Cardiac muscle cell (in vitro differentiated cells and primary cell): ENCODE measurements around the gene EEF1A2. TPM values are rescaled to one million over a fixed set of nuclear protein-coding genes. Genes with fewer than 3 reads are reported as not detected.
A peak's percentile ranks its signal among the peaks of the same experiment; 100 is the strongest.

Experiments used
- DNase-seq, 2 donors: peaks; one replicate each; pipeline versions ENCODE4 v3.0.0 to v3.0.0-alpha.2; 2010 to 2017; ENCODE audit warnings: low read depth in 1 of 2, low spot score in 1 of 2
- H3K27ac ChIP-seq: fragments of 200-600 bp; sonication (generic); 2 replicates; pipeline ENCODE4 v1.5.1; 2016
- H3K27me3 ChIP-seq: fragments of 200-600 bp; sonication (generic); 2 replicates; pipeline ENCODE4 v1.6.0; 2016; ENCODE audit warnings: control low read depth
- H3K36me3 ChIP-seq: fragments of 200-600 bp; sonication (generic); 2 replicates; pipeline ENCODE4 v1.5.1; 2016; ENCODE audit warnings: control low read depth
- H3K4me1 ChIP-seq: fragments of 200-600 bp; sonication (generic); 2 replicates; pipeline ENCODE4 v1.8.1; 2017; ENCODE audit warnings: low read depth, mild to moderate bottlenecking, mixed run types
- H3K4me3 ChIP-seq: fragments of 200-600 bp; sonication (generic); 2 replicates; pipeline ENCODE4 v1.5.1; 2016; ENCODE audit warnings: mild to moderate bottlenecking
- H3K9me3 ChIP-seq: fragments of 200-600 bp; sonication (generic); 2 replicates; pipeline ENCODE4 v1.5.1; 2017; ENCODE audit warnings: low read depth, mild to moderate bottlenecking, control low read depth
- polyA plus RNA-seq: library from polyadenylated mRNA; unstranded; fragments of >200 nt; fragmentation: Nextera tagmentation; extraction: Ambion mirVana; gene quantifications from 2 replicates; pipeline ENCODE4 v1.2.1, GENCODE V29; 2016
- total RNA-seq: library from RNA; depleted of rRNA; stranded (reverse); fragments of >200 nt; gene quantifications from 2 replicates; pipeline ENCODE4 v1.2.3, GENCODE V29; 2016
- TF ChIP-seq, protein P1 (sequence below): IDR thresholded peaks from 2 replicates; pipeline ENCODE4 v1.5.1; 2012; ENCODE audit warnings: low read depth, mild to moderate bottlenecking, low read length

EEF1A2 gene
- total and polyA plus RNA-seq, 2 experiments from 2014 or later = 309 to 1,016 TPM

DNA sequence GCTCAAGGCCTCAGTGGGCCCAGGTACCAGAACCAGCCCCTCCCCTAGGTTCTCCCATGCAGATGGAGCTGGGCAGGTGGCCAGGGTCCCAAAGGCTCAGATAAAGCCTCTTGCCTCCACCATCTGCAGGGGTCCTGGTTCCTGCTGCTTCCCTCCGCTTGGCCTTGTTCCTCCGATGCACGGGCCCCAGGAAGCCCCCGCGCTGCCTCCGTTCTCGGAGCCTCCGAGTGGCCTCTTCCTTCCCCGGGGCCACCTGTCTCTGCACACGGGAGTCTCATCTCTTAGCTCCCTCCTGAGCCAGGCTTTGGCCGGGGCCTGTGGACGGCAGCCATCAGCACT is 40.2 kb upstream of the EEF1A2 start:
- H3K27me3 ChIP-seq = no peaks in the 10 kb centered on the region

GRCh38 chr20:63538204-63539091 is 39.6 kb upstream of the EEF1A2 start:
- no peak for DNase-seq
- Histone ChIP-seq H3K36me3 (no peaks in the 10 kb centered on the region), H3K27ac (no peak overlapping the region), H3K4me1 (peaks cover 11% of the 10 kb centered on the region), H3K4me3 (no peak overlapping the region), H3K9me3 (no peaks in the 10 kb centered on the region), H3K27me3 (no peaks in the 10 kb centered on the region)
- TF ChIP-seq, protein P1, sequence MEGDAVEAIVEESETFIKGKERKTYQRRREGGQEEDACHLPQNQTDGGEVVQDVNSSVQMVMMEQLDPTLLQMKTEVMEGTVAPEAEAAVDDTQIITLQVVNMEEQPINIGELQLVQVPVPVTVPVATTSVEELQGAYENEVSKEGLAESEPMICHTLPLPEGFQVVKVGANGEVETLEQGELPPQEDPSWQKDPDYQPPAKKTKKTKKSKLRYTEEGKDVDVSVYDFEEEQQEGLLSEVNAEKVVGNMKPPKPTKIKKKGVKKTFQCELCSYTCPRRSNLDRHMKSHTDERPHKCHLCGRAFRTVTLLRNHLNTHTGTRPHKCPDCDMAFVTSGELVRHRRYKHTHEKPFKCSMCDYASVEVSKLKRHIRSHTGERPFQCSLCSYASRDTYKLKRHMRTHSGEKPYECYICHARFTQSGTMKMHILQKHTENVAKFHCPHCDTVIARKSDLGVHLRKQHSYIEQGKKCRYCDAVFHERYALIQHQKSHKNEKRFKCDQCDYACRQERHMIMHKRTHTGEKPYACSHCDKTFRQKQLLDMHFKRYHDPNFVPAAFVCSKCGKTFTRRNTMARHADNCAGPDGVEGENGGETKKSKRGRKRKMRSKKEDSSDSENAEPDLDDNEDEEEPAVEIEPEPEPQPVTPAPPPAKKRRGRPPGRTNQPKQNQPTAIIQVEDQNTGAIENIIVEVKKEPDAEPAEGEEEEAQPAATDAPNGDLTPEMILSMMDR = no peak

More for the DNA sequence above, 40.2 kb upstream of the EEF1A2 start:
- H3K9me3 ChIP-seq = no peaks in the 10 kb centered on the region
- DNase-seq = no peak
- H3K4me1 ChIP-seq = peaks cover 5% of the 10 kb centered on the region
- H3K27ac ChIP-seq = no peak overlapping the region
- H3K36me3 ChIP-seq = no peaks in the 10 kb centered on the region
- no peak overlapping the region for H3K4me3 ChIP-seq
- TF ChIP-seq, protein P1 = no peak

DNA sequence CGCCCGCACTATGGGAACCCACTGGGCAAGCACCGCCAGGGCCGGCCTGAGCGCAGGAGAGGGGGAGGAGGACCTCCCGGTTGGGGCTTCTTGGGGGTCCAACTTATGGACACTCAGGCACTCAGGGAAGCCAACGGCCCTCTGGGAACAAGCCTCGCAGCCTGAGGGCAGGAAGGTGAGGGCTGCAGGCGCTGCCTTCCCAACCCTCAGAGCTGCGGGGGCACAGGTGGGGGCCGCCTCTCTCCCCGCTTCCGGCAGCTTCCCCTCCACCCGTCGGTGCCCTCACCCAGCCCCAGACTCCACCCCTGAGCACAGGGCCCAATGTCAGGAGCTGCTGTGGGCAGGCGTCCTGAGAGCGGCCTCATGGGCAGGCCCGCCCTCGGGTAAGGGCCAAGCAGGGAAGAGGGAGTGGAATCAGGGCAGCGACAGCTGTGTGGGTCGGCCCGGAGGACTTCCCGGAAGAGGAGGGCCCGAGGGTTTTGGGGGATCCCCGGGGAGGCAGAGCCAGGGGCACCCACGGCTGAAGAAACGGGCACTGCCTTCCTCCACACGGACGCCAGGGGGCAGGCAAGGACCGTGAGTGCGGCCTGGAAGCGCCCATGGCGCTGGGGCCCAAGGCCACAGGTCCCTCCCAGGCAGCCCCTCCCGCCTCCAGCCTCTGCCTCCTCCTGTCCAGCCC is 38.8 kb upstream of the EEF1A2 start:
- H3K9me3 ChIP-seq = no peaks in the 10 kb centered on the region
- H3K27me3 ChIP-seq = no peaks in the 10 kb centered on the region
- H3K27ac ChIP-seq = no peak overlapping the region
- no peaks in the 10 kb centered on the region for H3K36me3 ChIP-seq
- peaks cover 11% of the 10 kb centered on the region for H3K4me1 ChIP-seq
- peak; percentile 94 to 95 for DNase-seq
- TF ChIP-seq, protein P1 = peak; percentile 83
- no peak overlapping the region for H3K4me3 ChIP-seq

DNA sequence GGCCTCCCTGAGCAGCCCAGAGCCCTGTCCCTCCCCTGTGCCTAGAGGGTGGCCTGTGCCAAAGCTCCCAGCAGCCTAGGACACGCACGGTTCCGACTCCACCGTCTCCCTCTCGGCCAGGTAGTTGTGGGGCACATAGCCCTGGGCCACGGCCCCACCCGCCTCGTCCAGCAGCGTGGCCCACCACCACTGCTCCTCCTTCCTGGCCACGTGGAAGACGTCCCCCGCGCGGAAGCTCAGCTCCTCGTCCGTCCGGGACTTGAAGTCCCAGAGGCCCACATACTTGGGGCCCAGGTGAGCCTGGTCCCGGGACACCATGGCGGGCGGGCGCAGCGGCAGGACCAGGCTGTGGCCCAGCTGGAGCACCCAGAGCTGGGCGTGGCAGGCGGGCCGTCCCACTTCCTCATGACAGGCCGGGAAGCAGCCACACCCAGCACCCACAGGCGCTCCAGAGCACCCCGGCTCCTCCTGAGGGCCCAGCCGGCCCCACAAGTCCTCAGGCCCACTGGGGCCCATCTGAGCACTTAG is 38.2 kb upstream of the EEF1A2 start, which contains the start of gene PTK6:
TSS of gene PTK6 (minus strand) at position 380 of the 528 bp plus-strand sequence. CDS start at position 318, 62 bp downstream.
- Histone ChIP-seq H3K9me3 (no peaks in the 10 kb centered on the region), H3K27me3 (no peaks in the 10 kb centered on the region), H3K4me1 (peaks cover 11% of the 10 kb centered on the region), H3K36me3 (no peaks in the 10 kb centered on the region), H3K27ac (no peak within 1 kb of the TSS), H3K4me3 (no peak within 1 kb of the TSS)
- TF ChIP-seq, protein P1 = no peak
- DNase-seq = no peak

GRCh38 chr20:63536241-63536977 is 37.5 kb upstream of the EEF1A2 start:
- H3K4me3 ChIP-seq = no peak overlapping the region
- H3K36me3 ChIP-seq = no peaks in the 10 kb centered on the region
- no peaks in the 10 kb centered on the region for H3K9me3 ChIP-seq
- TF ChIP-seq, protein P1 = no peak
- peaks cover 11% of the 10 kb centered on the region for H3K4me1 ChIP-seq
- no peak overlapping the region for H3K27ac ChIP-seq
- no peaks in the 10 kb centered on the region for H3K27me3 ChIP-seq
- peak in 1 of 2 donors; percentile 40 for DNase-seq
